HCT116 (cell line): ENCODE results near the gene GRIK4. TPM values are rescaled to one million over a fixed set of nuclear protein-coding genes. Genes with fewer than 3 reads are reported as not detected.

Experiments
- ATAC-seq: fragments of 200-7000 bp; cut with Tn5 transposase; 2 replicates; pipeline ENCODE4 v1.9.1; 2020; ENCODE audit warnings: mild to moderate bottlenecking, moderate library complexity
- BruUV-seq: library from RNA; stranded (reverse); fragments of 400-500 nt; replicated peaks from 2 replicates; lab custom pipeline; 2021; lab: Mats Ljungman, UMichigan
- CTCF ChIA-PET: fragments of 300-600 bp; sonication (Branson Sonifier 250); formaldehyde crosslinking; loops from one replicate; lab custom pipeline; 2021; ENCODE audit warnings: antibody characterized with exemption; lab: Charles Lee
- POLR2A ChIA-PET: fragments of 300-600, 350-600 bp; sonication (Branson Sonifier 250); formaldehyde crosslinking; loops from one replicate; lab custom pipeline; 2021; ENCODE audit warnings: antibody characterized with exemption; lab: Charles Lee
- RAD21 ChIA-PET, 2 experiments: fragments of 300-600 bp; sonication (Branson Sonifier 250); formaldehyde crosslinking; loops; one replicate each; lab custom pipeline; 2023; ENCODE audit warnings: low total read pairs in 2 of 2; ENCODE audit not compliant: uncharacterized antibody in 2 of 2, unreplicated experiment in 2 of 2, low non-redundant PET in 1 of 2; lab: Charles Lee
- DNase-seq: peaks from one replicate; pipeline ENCODE4 v3.0.0-alpha.2; 2010; ENCODE audit warnings: low read depth, low spot score
- H2AFZ ChIP-seq: fragments of 200-600 bp; shearing (Covaris generic), sonication (generic); 2 replicates; pipeline ENCODE4 v1.6.1; 2017; ENCODE audit warnings: low read depth, mixed run types, mixed read lengths, antibody characterized with exemption, low read length; ENCODE audit not compliant: poor library complexity, severe bottlenecking
- H3K27ac ChIP-seq: 2 replicates; pipeline ENCODE4 v1.5.1; 2012; ENCODE audit warnings: low read depth, low read length
- H3K27me3 ChIP-seq: fragments of 200-600 bp; sonication (generic); 2 replicates; pipeline ENCODE4 v1.6.1; 2016; ENCODE audit warnings: mixed run types, low read length, mixed read lengths; ENCODE audit not compliant: insufficient read depth
- H3K36me3 ChIP-seq, 2 experiments: fragments of 200-500 bp in 1 of 2; fragments of 200-600 bp in 1 of 2; sonication (Bioruptor generic) in 1 of 2; sonication (generic) in 1 of 2; 2 replicates each; pipeline versions ENCODE4 v1.5.1 to v1.6.1; 2014 to 2016; ENCODE audit warnings: low read length in 2 of 2, inconsistent platforms in 1 of 2, mixed read lengths in 1 of 2, mixed run types in 1 of 2; ENCODE audit not compliant: insufficient read depth in 2 of 2, control insufficient read depth in 1 of 2
- H3K4me1 ChIP-seq, 2 experiments: fragments of 200-600 bp in 1 of 2; sonication (generic) in 1 of 2; 2 replicates each; pipeline versions ENCODE4 v1.5.1 to v1.6.1; 2012 to 2017; ENCODE audit warnings: low read length in 2 of 2, inconsistent platforms in 1 of 2, mild to moderate bottlenecking in 1 of 2, mixed read lengths in 1 of 2, mixed run types in 1 of 2, moderate library complexity in 1 of 2; ENCODE audit not compliant: insufficient read depth in 2 of 2, control insufficient read depth in 1 of 2
- H3K4me2 ChIP-seq: fragments of 200-600 bp; sonication (generic); 2 replicates; pipeline ENCODE4 v1.6.1; 2017; ENCODE audit warnings: mixed run types, low read length, mixed read lengths
- H3K4me3 ChIP-seq, 2 experiments: fragments of 200-600 bp in 1 of 2; sonication (generic) in 1 of 2; replicated peaks in 1 of 2; 2 replicates each; pipeline ENCODE4 v1.5.1; 2011 to 2016; ENCODE audit warnings: low read length in 2 of 2, control low read depth in 1 of 2, low read depth in 1 of 2, mild to moderate bottlenecking in 1 of 2, mixed read lengths in 1 of 2, mixed run types in 1 of 2
- H3K79me2 ChIP-seq: fragments of 200-600 bp; sonication (generic); 2 replicates; pipeline ENCODE4 v1.6.1; 2017; ENCODE audit warnings: mild to moderate bottlenecking, mixed run types, low read length, moderate library complexity, mixed read lengths; ENCODE audit not compliant: insufficient read depth
- H3K9ac ChIP-seq: fragments of 200-600 bp; sonication (generic); 2 replicates; pipeline ENCODE4 v1.6.1; 2016; ENCODE audit warnings: low read length, mixed read lengths
- H3K9me2 ChIP-seq: fragments of 200-600 bp; sonication (generic), shearing (Covaris generic); 2 replicates; pipeline ENCODE4 v1.6.1; 2017; ENCODE audit warnings: mixed run types, mild to moderate bottlenecking, moderate library complexity; ENCODE audit not compliant: insufficient read depth
- H3K9me3 ChIP-seq, 2 experiments: fragments of 200-500 bp in 1 of 2; fragments of 200-600 bp in 1 of 2; sonication (Bioruptor generic) in 1 of 2; sonication (generic) in 1 of 2; 2 replicates each; pipeline ENCODE4 v1.6.1; 2014 to 2017; ENCODE audit warnings: low read length in 2 of 2, mixed read lengths in 2 of 2, inconsistent platforms in 1 of 2, low read depth in 1 of 2, mild to moderate bottlenecking in 1 of 2, mixed run types in 1 of 2, moderate library complexity in 1 of 2; ENCODE audit not compliant: control insufficient read depth in 1 of 2, insufficient read depth in 1 of 2
- H4K20me1 ChIP-seq: fragments of 200-600 bp; sonication (generic), shearing (Covaris generic); 2 replicates; pipeline ENCODE4 v1.6.1; 2017; ENCODE audit warnings: mixed run types, mild to moderate bottlenecking, moderate library complexity; ENCODE audit not compliant: insufficient read depth
- ATF3 ChIP-seq: IDR thresholded peaks from 2 replicates; pipeline ENCODE4 v1.6.1; 2012
- CEBPB ChIP-seq: IDR thresholded peaks from 2 replicates; pipeline ENCODE4 v1.6.1; 2012; ENCODE audit warnings: low read depth
- CTCF ChIP-seq, 3 experiments: fragments of 200-600 bp in 1 of 3; sonication (generic) in 1 of 3; IDR thresholded peaks in 2 of 3; conservative IDR thresholded peaks in 1 of 3; 2 replicates each; pipeline ENCODE4 v1.5.1; 2012 to 2017; ENCODE audit warnings: low read depth in 2 of 3, low read length in 2 of 3, antibody characterized with exemption in 1 of 3, borderline replicate concordance in 1 of 3, control low read depth in 1 of 3, mild to moderate bottlenecking in 1 of 3, mixed read lengths in 1 of 3, mixed run types in 1 of 3, moderate library complexity in 1 of 3; ENCODE audit not compliant: insufficient read depth in 1 of 3
- EGR1 ChIP-seq: IDR thresholded peaks from 2 replicates; pipeline ENCODE4 v1.6.1; 2012; ENCODE audit warnings: low read depth
- ELF1 ChIP-seq: IDR thresholded peaks from 2 replicates; pipeline ENCODE4 v1.6.1; 2012; ENCODE audit warnings: low read depth, borderline replicate concordance
- SRF ChIP-seq: IDR thresholded peaks from 2 replicates; pipeline ENCODE4 v1.6.1; 2012; ENCODE audit warnings: low read depth
- YY1 ChIP-seq: IDR thresholded peaks from 2 replicates; pipeline ENCODE4 v1.6.1; 2011; ENCODE audit warnings: low read length, low read depth, moderate library complexity, mild to moderate bottlenecking; ENCODE audit not compliant: insufficient replicate concordance; ENCODE audit errors: extremely low read depth
- ZNF274 ChIP-seq: fragments of 200-500 bp; sonication (Bioruptor generic); IDR thresholded peaks from 2 replicates; pipeline ENCODE4 v1.6.1; 2014; ENCODE audit warnings: mild to moderate bottlenecking, low read depth, low read length, inconsistent platforms
- intact Hi-C: fragments of 100-400 bp; cut with micrococcal nuclease; formaldehyde crosslinking; loops from 2 replicates; pipeline ENCODE4 v1.10.0; 2022
- total RNA-seq: library from RNA; stranded (reverse); gene quantifications from one replicate; pipeline ENCODE4 v1.2.1, GENCODE V29; 2021; ENCODE audit not compliant: unreplicated experiment

GRIK4 gene
- total RNA-seq, 1 experiment from 2014 or later, result 0.52 TPM

- no peak for TF ChIP-seq YY1
- TF ChIP-seq ATF3, result no peak
Measured at GRCh38 chr11:120648771-120649170, 137.2 kb downstream of the GRIK4 start (continued).

GRCh38 chr11:120649316-120649715 lies 137.8 kb downstream of the GRIK4 start:
- H3K9me2 ChIP-seq, result no peaks in the 10 kb centered on the region
- no peaks in the 10 kb centered on the region for H4K20me1 ChIP-seq
- no peak overlapping the region for H3K4me2 ChIP-seq
- H2AFZ ChIP-seq, result no peak overlapping the region
- no peaks in the 10 kb centered on the region for H3K4me1 ChIP-seq
- no peaks in the 10 kb centered on the region for H3K36me3 ChIP-seq
- TF ChIP-seq ZNF274, result no peak
- no peak for TF ChIP-seq YY1
- no peak for TF ChIP-seq SRF
- TF ChIP-seq CEBPB, result no peak
- TF ChIP-seq EGR1, result no peak
- no peak for TF ChIP-seq ATF3
- TF ChIP-seq ELF1, result no peak
- no peak for TF ChIP-seq CTCF (IDR thresholded peaks at IDR 0.05 in 2 of 3, conservative IDR thresholded peaks at IDR 0.05 in 1 of 3; ENCODE audit: borderline replicate concordance in 1 of 3, insufficient read depth in 1 of 3, low read depth in 2 of 3, low read length in 2 of 3)
- TF ChIP-seq, all 23 proteins: peak for 0
- no peak overlapping the region for H3K4me3 ChIP-seq
- CTCF ChIA-PET, result no interaction called here
- RAD21 ChIA-PET, result interaction anchor here in 1 of 2 experiments (1.0 kb wide), 1 partner anchor 18 kb away, joined by 3 read pairs; no protein-coding TSS in a partner anchor
- H3K79me2 ChIP-seq, result no peaks in the 10 kb centered on the region
- intact Hi-C loops, result no loop called here
- ATAC-seq, result no peak
- DNase-seq, result no peak
- peaks cover 0 to 4% of the 10 kb centered on the region in 2 experiments; a peak in 1 of 4 replicates for H3K9me3 ChIP-seq
- no peak overlapping the region for H3K27ac ChIP-seq
- POLR2A ChIA-PET, result no interaction called here
- H3K9ac ChIP-seq, result no peak overlapping the region
- BruUV-seq, result no TSS peak
- H3K27me3 ChIP-seq, result peaks cover 26% of the 10 kb centered on the region; the same call in 1 of the 2 replicates
